ENCODE measurements around the gene SBK2. TPM values are rescaled to one million over a fixed set of nuclear protein-coding genes. Genes with fewer than 3 reads are reported as not detected.

SBK2 gene
- polyA plus RNA-seq, 1 of the 3 experiments (the other 2 are of a cell fraction), result 0.20 TPM

DNA sequence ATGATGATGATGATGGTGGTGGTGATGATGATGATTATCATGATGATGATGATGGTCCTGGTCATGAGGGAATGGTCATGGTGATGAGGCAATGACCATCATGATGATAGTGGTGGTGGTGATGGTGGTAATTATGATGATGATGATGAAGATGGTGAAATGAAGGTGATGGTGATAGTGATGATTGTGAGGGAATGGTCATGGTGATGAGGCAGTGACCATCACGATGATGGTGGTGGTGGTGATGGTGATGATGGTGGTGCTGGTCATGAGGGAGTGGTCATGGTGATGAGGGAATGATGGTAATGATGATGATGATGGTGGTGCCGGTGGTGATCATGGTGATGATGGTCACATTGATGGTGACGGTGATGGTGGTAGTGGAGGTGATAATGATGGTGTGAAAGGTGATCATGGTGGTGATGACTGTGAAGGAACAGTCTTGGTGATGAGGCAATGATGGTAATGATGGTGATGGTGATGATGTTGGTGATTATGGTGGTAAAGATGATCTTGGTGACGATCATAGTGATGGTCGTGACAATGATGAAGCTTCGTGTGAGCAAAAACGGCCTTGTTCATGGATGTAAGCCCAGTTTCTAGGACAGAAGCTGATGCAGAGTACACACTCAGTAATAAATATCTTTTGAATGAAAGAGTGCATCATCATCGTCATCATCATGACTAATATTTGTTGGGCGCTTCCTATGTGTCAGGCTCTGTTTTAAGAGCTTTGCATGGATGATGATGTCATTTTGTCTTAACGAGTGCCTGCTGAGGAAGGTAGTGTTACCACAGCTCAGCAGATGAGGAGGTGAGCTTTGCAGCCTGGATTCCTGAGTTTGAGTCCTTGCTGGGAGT, 17.3 kb downstream of the SBK2 start:
- peaks cover 0 to 13% of the 10 kb centered on the region in 2 experiments; a peak in 1 of 4 replicates for H3K4me1 ChIP-seq (ENCODE audit: control insufficient read depth in 1 of 2, insufficient read depth in 2 of 2, low read depth in 1 of 2, low read length in 1 of 2)
- POLR2A ChIA-PET, result no interaction called here
- TF ChIP-seq, protein P1, sequence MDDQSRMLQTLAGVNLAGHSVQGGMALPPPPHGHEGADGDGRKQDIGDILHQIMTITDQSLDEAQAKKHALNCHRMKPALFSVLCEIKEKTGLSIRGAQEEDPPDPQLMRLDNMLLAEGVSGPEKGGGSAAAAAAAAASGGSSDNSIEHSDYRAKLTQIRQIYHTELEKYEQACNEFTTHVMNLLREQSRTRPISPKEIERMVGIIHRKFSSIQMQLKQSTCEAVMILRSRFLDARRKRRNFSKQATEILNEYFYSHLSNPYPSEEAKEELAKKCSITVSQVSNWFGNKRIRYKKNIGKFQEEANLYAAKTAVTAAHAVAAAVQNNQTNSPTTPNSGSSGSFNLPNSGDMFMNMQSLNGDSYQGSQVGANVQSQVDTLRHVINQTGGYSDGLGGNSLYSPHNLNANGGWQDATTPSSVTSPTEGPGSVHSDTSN (IDR thresholded peaks at IDR 0.05), result no peak
- TF ChIP-seq JUND (IDR thresholded peaks at IDR 0.05), result no peak
- no peak for TF ChIP-seq CTCF (IDR thresholded peaks at IDR 0.05)
- TF ChIP-seq MXI1 (IDR thresholded peaks at IDR 0.05; ENCODE audit: low read depth, low read length), result no peak
- TF ChIP-seq TAF1 (IDR thresholded peaks at IDR 0.05; ENCODE audit: borderline replicate concordance, low read depth, low read length), result no peak
- TF ChIP-seq USF1 (IDR thresholded peaks at IDR 0.05; ENCODE audit: borderline replicate concordance, low read depth), result no peak
- TF ChIP-seq EZH2phosphoT487 (IDR thresholded peaks at IDR 0.05; ENCODE audit: borderline replicate concordance, low read depth), result no peak
- TF ChIP-seq TCF12 (IDR thresholded peaks at IDR 0.05), result no peak
- no peak for TF ChIP-seq SMC3 (IDR thresholded peaks at IDR 0.05; ENCODE audit: low read depth, low read length)
- TF ChIP-seq RCOR1 (IDR thresholded peaks at IDR 0.05; ENCODE audit: low read length), result no peak
- no peak for TF ChIP-seq GABPA (IDR thresholded peaks at IDR 0.05; ENCODE audit: low read depth)
- no peak for TF ChIP-seq TEAD4 (IDR thresholded peaks at IDR 0.05; ENCODE audit: borderline replicate concordance, insufficient read depth)
- H3K27ac ChIP-seq (ENCODE audit: low read depth in 2 of 2, low read length in 1 of 2), result peak overlapping the region in 1 of 2 experiments; percentile 37; a peak in 1 of 4 replicates
- H3K27me3 ChIP-seq (ENCODE audit: insufficient read depth), result no peaks in the 10 kb centered on the region
- no peak for DNase-seq
- CTCF ChIA-PET, result interaction anchor here (0.8 to 1.3 kb wide), 5 partner anchors 15 to 359 kb away, joined by 3 to 5 read pairs (median 3); no protein-coding TSS in a partner anchor
- no peak overlapping the region for H3K4me3 ChIP-seq (ENCODE audit: low read depth in 2 of 2, low read length in 1 of 2)
- H2AFZ ChIP-seq (ENCODE audit: low read depth), result no peak overlapping the region
- H3K79me2 ChIP-seq (ENCODE audit: insufficient read depth), result no peaks in the 10 kb centered on the region
- H3K9ac ChIP-seq, result no peak overlapping the region
- no peak overlapping the region for H3K4me2 ChIP-seq
- H3K9me3 ChIP-seq, result no peaks in the 10 kb centered on the region
- H3K9me2 ChIP-seq, result no peaks in the 10 kb centered on the region
- WGBS (ENCODE audit: low lambda C conversion rate), result 63% methylated on average over 10 of the region's 10 CpGs
- peaks cover 4% of the 10 kb centered on the region for H3F3A ChIP-seq (replicated peaks; ENCODE audit: insufficient read depth)
- no peaks in the 10 kb centered on the region for H4K20me1 ChIP-seq (ENCODE audit: insufficient read depth)
- no peaks in the 10 kb centered on the region for H3K36me3 ChIP-seq (replicated peaks in 1 of 2; ENCODE audit: control insufficient read depth in 1 of 2, insufficient read depth in 2 of 2, low read length in 1 of 2)
